Panc1 (cell line): ENCODE results near the gene CFAP210. TPM values are rescaled to one million over a fixed set of nuclear protein-coding genes. Genes with fewer than 3 reads are reported as not detected.

Experiments
- ATAC-seq: fragments of 200-7000 bp; cut with Tn5 transposase; 2 replicates; pipeline ENCODE4 v1.9.1; 2020; ENCODE audit warnings: mild to moderate bottlenecking, moderate library complexity
- BruUV-seq: library from RNA; stranded (reverse); fragments of 400-500 nt; replicated peaks from 2 replicates; lab custom pipeline; 2021; lab: Mats Ljungman, UMichigan
- CTCF ChIA-PET: fragments of 300-600 bp; sonication (Branson Sonifier 250); formaldehyde crosslinking; loops from one replicate; lab custom pipeline; 2022; ENCODE audit warnings: antibody characterized with exemption; lab: Charles Lee
- POLR2A ChIA-PET: fragments of 300-600 bp; sonication (Branson Sonifier 250); formaldehyde crosslinking; loops from one replicate; lab custom pipeline; 2022; ENCODE audit warnings: antibody characterized with exemption; lab: Charles Lee
- DNase-seq: peaks from one replicate; pipeline ENCODE4 v3.0.0-alpha.2; 2010; ENCODE audit warnings: low read depth, low spot score
- H3K27ac ChIP-seq: 2 replicates; pipeline ENCODE4 v1.5.1; 2011; ENCODE audit warnings: mild to moderate bottlenecking, low read length, inconsistent platforms
- H3K27me3 ChIP-seq: fragments of 200-500 bp; sonication (Bioruptor generic); 2 replicates; pipeline ENCODE4 v1.6.0; 2014; ENCODE audit warnings: low read length, inconsistent platforms; ENCODE audit not compliant: control insufficient read depth, insufficient read depth
- H3K36me3 ChIP-seq: fragments of 200-500 bp; sonication (Bioruptor generic); 2 replicates; pipeline ENCODE4 v1.5.1; 2014; ENCODE audit warnings: inconsistent platforms, mild to moderate bottlenecking, low read length, moderate library complexity; ENCODE audit not compliant: control insufficient read depth, insufficient read depth
- H3K4me1 ChIP-seq: 2 replicates; pipeline ENCODE4 v1.5.1; 2011; ENCODE audit warnings: inconsistent platforms, mild to moderate bottlenecking, low read length, moderate library complexity; ENCODE audit not compliant: control insufficient read depth, insufficient read depth
- H3K4me3 ChIP-seq, 2 experiments: 2 replicates each; pipeline ENCODE4 v1.5.1; 2011 to 2012; ENCODE audit warnings: low read depth in 2 of 2, low read length in 2 of 2, mild to moderate bottlenecking in 2 of 2, inconsistent platforms in 1 of 2, moderate library complexity in 1 of 2
- H3K9me3 ChIP-seq: fragments of 200-500 bp; sonication (Bioruptor generic); 2 replicates; pipeline ENCODE4 v1.5.1; 2014; ENCODE audit warnings: low read depth, mild to moderate bottlenecking, inconsistent platforms, low read length, moderate library complexity; ENCODE audit not compliant: control insufficient read depth, insufficient read depth
- POLR2AphosphoS5 ChIP-seq: IDR thresholded peaks from 2 replicates; pipeline ENCODE4 v1.6.1; 2012; ENCODE audit warnings: mild to moderate bottlenecking, low read depth, low read length, moderate library complexity
- SIN3A ChIP-seq: IDR thresholded peaks from 2 replicates; pipeline ENCODE4 v1.6.1; 2012; ENCODE audit warnings: low read depth, mild to moderate bottlenecking, low read length, moderate library complexity, borderline replicate concordance; ENCODE audit not compliant: insufficient read depth
- TCF7L2 ChIP-seq: IDR thresholded peaks from 2 replicates; pipeline ENCODE4 v1.6.1; 2011; ENCODE audit warnings: mild to moderate bottlenecking, low read depth, low read length, inconsistent platforms
- in situ Hi-C: cut with HindIII; loops from 2 replicates; pipeline ENCODE4 v1.10.0; 2016; ENCODE audit warnings: low sequenced_read_pairs, low pct_unique_long_range_greater_than_20kb
- intact Hi-C: fragments of 100-400 bp; cut with micrococcal nuclease; formaldehyde crosslinking; loops from one replicate; pipeline ENCODE4 v1.10.0; 2022; ENCODE audit not compliant: unreplicated experiment
- total RNA-seq: library from RNA; stranded (reverse); gene quantifications from one replicate; pipeline ENCODE4 v1.2.1, GENCODE V29; 2021; ENCODE audit not compliant: unreplicated experiment
- TF ChIP-seq, protein P1 (sequence below): fragments of 450-650 bp; IDR thresholded peaks from 2 replicates; pipeline ENCODE4 v1.5.1; 2017; ENCODE audit warnings: mild to moderate bottlenecking
- TF ChIP-seq, protein P2 (sequence below), 2 experiments: IDR thresholded peaks; 2 replicates each; pipeline ENCODE4 v1.6.1; 2011 to 2012; ENCODE audit warnings: low read depth in 2 of 2, control low read depth in 1 of 2, low read length in 1 of 2, mild to moderate bottlenecking in 1 of 2, moderate library complexity in 1 of 2; ENCODE audit not compliant: insufficient read depth in 1 of 2

CFAP210 gene
- total RNA-seq, 1 experiment from 2014 or later = 0.23 TPM

DNA sequence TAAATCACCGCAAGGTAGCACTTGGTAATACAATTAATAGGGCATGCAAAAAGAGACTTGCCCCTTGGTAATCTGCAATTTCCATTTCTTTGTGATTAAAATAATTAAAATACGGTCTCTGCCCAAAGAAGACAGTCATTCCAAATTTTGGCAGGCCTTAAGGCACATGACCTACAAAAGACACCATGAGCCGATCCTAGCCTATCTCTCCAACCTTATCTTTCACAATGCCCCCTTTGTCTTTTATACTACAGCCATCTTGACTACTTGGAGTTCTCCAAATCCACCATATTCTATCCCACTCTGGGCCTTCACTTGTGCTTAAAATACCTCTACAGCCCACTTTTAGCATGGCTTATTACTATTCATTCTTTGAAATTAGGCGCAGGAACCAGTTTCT is 23.3 kb downstream of the CFAP210 start:
- H3K9me3 ChIP-seq = no peaks in the 10 kb centered on the region
- H3K27ac ChIP-seq = no peak overlapping the region
- POLR2A ChIA-PET = interaction anchor here (0.6 kb wide), 1 partner anchor 234 kb away, joined by 3 read pairs; no protein-coding TSS in a partner anchor
- TF ChIP-seq SIN3A = no peak
- TF ChIP-seq POLR2AphosphoS5 = no peak
- TF ChIP-seq, protein P1, sequence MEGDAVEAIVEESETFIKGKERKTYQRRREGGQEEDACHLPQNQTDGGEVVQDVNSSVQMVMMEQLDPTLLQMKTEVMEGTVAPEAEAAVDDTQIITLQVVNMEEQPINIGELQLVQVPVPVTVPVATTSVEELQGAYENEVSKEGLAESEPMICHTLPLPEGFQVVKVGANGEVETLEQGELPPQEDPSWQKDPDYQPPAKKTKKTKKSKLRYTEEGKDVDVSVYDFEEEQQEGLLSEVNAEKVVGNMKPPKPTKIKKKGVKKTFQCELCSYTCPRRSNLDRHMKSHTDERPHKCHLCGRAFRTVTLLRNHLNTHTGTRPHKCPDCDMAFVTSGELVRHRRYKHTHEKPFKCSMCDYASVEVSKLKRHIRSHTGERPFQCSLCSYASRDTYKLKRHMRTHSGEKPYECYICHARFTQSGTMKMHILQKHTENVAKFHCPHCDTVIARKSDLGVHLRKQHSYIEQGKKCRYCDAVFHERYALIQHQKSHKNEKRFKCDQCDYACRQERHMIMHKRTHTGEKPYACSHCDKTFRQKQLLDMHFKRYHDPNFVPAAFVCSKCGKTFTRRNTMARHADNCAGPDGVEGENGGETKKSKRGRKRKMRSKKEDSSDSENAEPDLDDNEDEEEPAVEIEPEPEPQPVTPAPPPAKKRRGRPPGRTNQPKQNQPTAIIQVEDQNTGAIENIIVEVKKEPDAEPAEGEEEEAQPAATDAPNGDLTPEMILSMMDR = no peak
- TF ChIP-seq, protein P2, sequence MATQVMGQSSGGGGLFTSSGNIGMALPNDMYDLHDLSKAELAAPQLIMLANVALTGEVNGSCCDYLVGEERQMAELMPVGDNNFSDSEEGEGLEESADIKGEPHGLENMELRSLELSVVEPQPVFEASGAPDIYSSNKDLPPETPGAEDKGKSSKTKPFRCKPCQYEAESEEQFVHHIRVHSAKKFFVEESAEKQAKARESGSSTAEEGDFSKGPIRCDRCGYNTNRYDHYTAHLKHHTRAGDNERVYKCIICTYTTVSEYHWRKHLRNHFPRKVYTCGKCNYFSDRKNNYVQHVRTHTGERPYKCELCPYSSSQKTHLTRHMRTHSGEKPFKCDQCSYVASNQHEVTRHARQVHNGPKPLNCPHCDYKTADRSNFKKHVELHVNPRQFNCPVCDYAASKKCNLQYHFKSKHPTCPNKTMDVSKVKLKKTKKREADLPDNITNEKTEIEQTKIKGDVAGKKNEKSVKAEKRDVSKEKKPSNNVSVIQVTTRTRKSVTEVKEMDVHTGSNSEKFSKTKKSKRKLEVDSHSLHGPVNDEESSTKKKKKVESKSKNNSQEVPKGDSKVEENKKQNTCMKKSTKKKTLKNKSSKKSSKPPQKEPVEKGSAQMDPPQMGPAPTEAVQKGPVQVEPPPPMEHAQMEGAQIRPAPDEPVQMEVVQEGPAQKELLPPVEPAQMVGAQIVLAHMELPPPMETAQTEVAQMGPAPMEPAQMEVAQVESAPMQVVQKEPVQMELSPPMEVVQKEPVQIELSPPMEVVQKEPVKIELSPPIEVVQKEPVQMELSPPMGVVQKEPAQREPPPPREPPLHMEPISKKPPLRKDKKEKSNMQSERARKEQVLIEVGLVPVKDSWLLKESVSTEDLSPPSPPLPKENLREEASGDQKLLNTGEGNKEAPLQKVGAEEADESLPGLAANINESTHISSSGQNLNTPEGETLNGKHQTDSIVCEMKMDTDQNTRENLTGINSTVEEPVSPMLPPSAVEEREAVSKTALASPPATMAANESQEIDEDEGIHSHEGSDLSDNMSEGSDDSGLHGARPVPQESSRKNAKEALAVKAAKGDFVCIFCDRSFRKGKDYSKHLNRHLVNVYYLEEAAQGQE (IDR thresholded peaks at IDR 0.05; ENCODE audit: insufficient read depth in 1 of 2, low read depth in 2 of 2, low read length in 1 of 2) = no peak
- TF ChIP-seq TCF7L2 = no peak
- no peak for DNase-seq
- no peak for ATAC-seq
- no TSS peak for BruUV-seq
- intact Hi-C loops (no loop called here), in situ Hi-C loops (no loop called here)
- H3K36me3 ChIP-seq = no peaks in the 10 kb centered on the region
- no peak overlapping the region for H3K4me3 ChIP-seq
- CTCF ChIA-PET = no interaction called here
- H3K4me1 ChIP-seq = no peaks in the 10 kb centered on the region
- H3K27me3 ChIP-seq = no peaks in the 10 kb centered on the region

DNA sequence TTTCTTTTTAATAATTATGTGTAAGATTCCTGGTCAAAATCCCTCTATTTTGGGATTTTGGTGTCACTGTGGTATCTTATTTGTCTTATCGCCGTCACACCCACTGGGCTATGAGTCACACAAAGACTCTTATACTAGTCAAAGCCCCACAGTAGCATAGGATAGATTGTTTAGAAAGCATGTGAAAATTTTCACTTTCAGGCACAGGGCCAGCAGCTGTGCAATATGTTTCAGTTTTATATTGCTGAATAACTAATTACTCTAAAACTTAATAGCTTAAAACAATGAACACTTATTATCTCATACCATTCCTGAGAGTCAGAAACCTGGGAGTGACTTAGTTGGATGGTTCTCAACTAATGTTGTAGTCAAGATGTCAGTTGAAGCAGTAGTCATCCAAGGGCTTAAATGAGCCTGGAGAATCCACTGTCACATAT is 24.0 kb downstream of the CFAP210 start:
- ATAC-seq (no peak), DNase-seq (no peak)
- Histone ChIP-seq H3K4me1 (no peaks in the 10 kb centered on the region), H3K27me3 (no peaks in the 10 kb centered on the region), H3K27ac (no peak overlapping the region), H3K36me3 (no peaks in the 10 kb centered on the region), H3K9me3 (no peaks in the 10 kb centered on the region), H3K4me3 (no peak overlapping the region)
- in situ Hi-C loops (no loop called here), intact Hi-C loops (no loop called here)
- BruUV-seq = no TSS peak
- TF ChIP-seq, protein P2 (IDR thresholded peaks at IDR 0.05; ENCODE audit: insufficient read depth in 1 of 2, low read depth in 2 of 2, low read length in 1 of 2) = no peak
- no peak for TF ChIP-seq TCF7L2
- TF ChIP-seq SIN3A = no peak
- no peak for TF ChIP-seq POLR2AphosphoS5
- TF ChIP-seq, protein P1 = no peak
- ChIA-PET CTCF (no interaction called here), POLR2A (no interaction called here)
